Neuron (in vitro differentiated cells): ENCODE data around the gene CADM3.

Source experiments
- H2AFZ ChIP-seq: one replicate; pipeline ENCODE4 v1.6.1; 2013; ENCODE audit warnings: low read depth, mild to moderate bottlenecking, inconsistent platforms, low read length, moderate library complexity
- H3K27me3 ChIP-seq: one replicate; pipeline ENCODE4 v1.6.1; 2013; ENCODE audit warnings: low read length; ENCODE audit not compliant: insufficient read depth
- H3K36me3 ChIP-seq: one replicate; pipeline ENCODE4 v1.6.1; 2013; ENCODE audit warnings: low read length; ENCODE audit not compliant: insufficient read depth
- H3K4me1 ChIP-seq: one replicate; pipeline ENCODE4 v1.6.1; 2013; ENCODE audit warnings: low read length; ENCODE audit not compliant: insufficient read depth
- H3K4me3 ChIP-seq: 2 replicates; pipeline ENCODE4 v1.5.1; 2013; ENCODE audit warnings: mild to moderate bottlenecking, low read length, moderate library complexity
- H3K9me3 ChIP-seq: one replicate; pipeline ENCODE4 v1.6.1; 2013; ENCODE audit warnings: low read length

The CADM3 gene

GRCh38 chr1:159204161-159205141, 33.0 kb downstream of the CADM3 start, which contains the start of gene ACKR1:
ACKR1 (plus strand) TSS chr1:159204875; CDS start chr1:159204960, 85 bp downstream.
- Histone ChIP-seq H3K4me3 (no peak within 1 kb of the TSS), H3K27me3 (peaks cover 34% of the 10 kb centered on the region), H2AFZ (no peak within 1 kb of the TSS), H3K4me1 (peaks cover 8% of the 10 kb centered on the region), H3K9me3 (no peaks in the 10 kb centered on the region), H3K36me3 (peaks cover 2% of the 10 kb centered on the region)

DNA sequence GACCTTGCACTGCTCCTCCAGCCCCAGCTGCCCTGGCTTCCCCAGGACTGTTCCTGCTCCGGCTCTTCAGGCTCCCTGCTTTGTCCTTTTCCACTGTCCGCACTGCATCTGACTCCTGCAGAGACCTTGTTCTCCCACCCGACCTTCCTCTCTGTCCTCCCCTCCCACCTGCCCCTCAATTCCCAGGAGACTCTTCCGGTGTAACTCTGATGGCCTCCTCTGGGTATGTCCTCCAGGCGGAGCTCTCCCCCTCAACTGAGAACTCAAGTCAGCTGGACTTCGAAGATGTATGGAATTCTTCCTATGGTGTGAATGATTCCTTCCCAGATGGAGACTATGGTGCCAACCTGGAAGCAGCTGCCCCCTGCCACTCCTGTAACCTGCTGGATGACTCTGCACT, 33.8 kb downstream of the CADM3 start:
- no peak overlapping the region for H2AFZ ChIP-seq
- H3K4me3 ChIP-seq: no peak overlapping the region
- peaks cover 34% of the 10 kb centered on the region for H3K27me3 ChIP-seq
- no peaks in the 10 kb centered on the region for H3K9me3 ChIP-seq
- H3K4me1 ChIP-seq: peaks cover 8% of the 10 kb centered on the region
- no peaks in the 10 kb centered on the region for H3K36me3 ChIP-seq

GRCh38 chr1:159206110-159206509, 34.7 kb downstream of the CADM3 start:
- Histone ChIP-seq H2AFZ (no peak overlapping the region), H3K36me3 (no peaks in the 10 kb centered on the region), H3K4me3 (no peak overlapping the region), H3K4me1 (peaks cover 8% of the 10 kb centered on the region), H3K27me3 (peaks cover 39% of the 10 kb centered on the region), H3K9me3 (no peaks in the 10 kb centered on the region)

- Histone ChIP-seq H3K4me1 (no peaks in the 10 kb centered on the region), H3K27me3 (peaks cover 40% of the 10 kb centered on the region), H3K4me3 (no peak overlapping the region), H2AFZ (no peak overlapping the region), H3K36me3 (no peaks in the 10 kb centered on the region), H3K9me3 (no peaks in the 10 kb centered on the region)
These were observed 35.7 kb downstream of the CADM3 start for GRCh38 chr1:159207080-159207479.

DNA sequence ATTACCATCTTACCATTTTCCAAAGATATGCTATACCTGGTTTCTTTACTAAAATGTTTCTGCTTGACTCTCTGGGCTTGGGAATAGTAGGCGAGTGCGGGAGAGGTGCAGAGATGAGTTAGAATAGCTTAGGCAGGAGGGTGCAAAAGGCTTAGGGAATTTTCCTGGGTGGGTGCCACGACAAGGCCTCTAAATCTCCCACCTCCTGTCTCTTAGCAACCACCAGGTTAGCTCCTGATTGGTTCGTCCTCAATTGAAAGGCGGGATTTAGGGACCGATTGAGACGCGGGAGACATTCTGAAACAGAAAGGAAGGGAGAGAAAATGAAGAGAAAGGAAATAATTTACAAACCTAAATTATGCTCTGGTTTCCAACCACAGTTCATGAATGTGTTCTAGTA, 36.4 kb downstream of the CADM3 start:
- Histone ChIP-seq H3K27me3 (peaks cover 40% of the 10 kb centered on the region), H3K36me3 (no peaks in the 10 kb centered on the region), H3K4me1 (no peaks in the 10 kb centered on the region), H2AFZ (no peak overlapping the region), H3K9me3 (no peaks in the 10 kb centered on the region), H3K4me3 (no peak overlapping the region)

- no peak overlapping the region for H3K4me3 ChIP-seq
- no peaks in the 10 kb centered on the region for H3K36me3 ChIP-seq
- no peaks in the 10 kb centered on the region for H3K4me1 ChIP-seq
- peaks cover 40% of the 10 kb centered on the region for H3K27me3 ChIP-seq
- H3K9me3 ChIP-seq: no peaks in the 10 kb centered on the region
- no peak overlapping the region for H2AFZ ChIP-seq
These were observed 36.9 kb downstream of the CADM3 start for GRCh38 chr1:159208175-159208825.

DNA sequence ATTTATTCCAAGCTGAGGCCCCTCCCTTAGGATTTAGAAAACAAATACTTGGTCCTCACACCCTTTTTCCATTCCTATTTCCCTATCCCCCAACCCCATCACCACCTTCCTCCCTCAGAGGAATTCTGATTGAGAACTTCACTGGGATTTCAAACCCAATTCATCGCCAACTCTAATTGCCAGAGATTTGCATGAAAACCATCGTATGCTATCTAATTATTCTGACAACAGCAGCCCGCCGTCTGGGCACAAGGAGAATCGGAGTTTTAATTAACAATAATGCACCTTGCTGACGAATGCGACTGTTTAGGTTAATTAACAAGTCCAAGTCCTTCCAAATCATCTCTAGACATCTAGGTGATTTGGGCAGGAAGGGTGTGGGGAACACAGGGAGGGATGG, 37.6 kb downstream of the CADM3 start:
- H2AFZ ChIP-seq: no peak overlapping the region
- no peaks in the 10 kb centered on the region for H3K36me3 ChIP-seq
- H3K4me3 ChIP-seq: no peak overlapping the region
- H3K9me3 ChIP-seq: no peaks in the 10 kb centered on the region
- peaks cover 37% of the 10 kb centered on the region for H3K27me3 ChIP-seq
- H3K4me1 ChIP-seq: no peaks in the 10 kb centered on the region

DNA sequence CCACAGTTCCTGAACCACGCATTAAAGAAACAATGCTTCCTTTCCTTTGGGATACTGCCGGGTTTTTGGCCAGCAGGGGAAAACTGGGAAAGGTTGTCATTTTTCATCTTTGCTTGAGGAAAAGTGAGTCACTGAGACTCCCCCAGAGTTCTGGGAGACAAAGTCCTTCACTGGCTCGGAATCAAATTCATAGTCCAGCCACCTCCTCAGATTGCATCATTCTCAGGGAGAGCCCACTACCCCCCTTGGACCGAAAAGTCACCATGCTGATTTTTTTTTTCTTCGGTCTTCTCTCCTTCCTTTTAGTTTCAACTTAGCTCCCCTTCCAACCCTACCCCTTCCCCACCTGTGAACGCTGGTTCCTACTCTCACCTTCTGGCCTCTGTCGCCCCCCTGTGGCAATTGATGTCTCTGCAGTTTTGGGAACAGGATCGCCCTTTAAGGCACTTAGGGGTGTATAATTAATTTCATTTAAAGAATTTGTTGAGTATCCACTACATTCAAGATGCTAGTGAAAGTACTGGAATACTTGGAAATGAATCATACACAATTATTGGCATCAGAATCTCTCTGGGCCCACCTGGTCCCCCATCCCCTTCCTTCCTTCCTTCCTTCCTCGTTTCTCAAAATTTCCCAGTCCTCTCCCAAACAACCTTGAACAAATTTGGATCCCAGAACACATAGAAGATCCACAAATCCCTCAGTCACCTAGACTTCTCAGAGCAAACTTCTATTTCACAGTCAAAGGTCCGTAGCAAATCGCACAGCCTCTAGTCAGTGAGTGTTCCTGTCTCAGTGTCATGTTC, 40.1 kb downstream of the CADM3 start:
- H2AFZ ChIP-seq: no peak overlapping the region
- no peaks in the 10 kb centered on the region for H3K9me3 ChIP-seq
- no peaks in the 10 kb centered on the region for H3K4me1 ChIP-seq
- peaks cover 34% of the 10 kb centered on the region for H3K27me3 ChIP-seq
- no peaks in the 10 kb centered on the region for H3K36me3 ChIP-seq
- no peak overlapping the region for H3K4me3 ChIP-seq

GRCh38 chr1:159212596-159212995, 41.2 kb downstream of the CADM3 start:
- Histone ChIP-seq H3K36me3 (no peaks in the 10 kb centered on the region), H2AFZ (no peak overlapping the region), H3K9me3 (no peaks in the 10 kb centered on the region), H3K4me1 (no peaks in the 10 kb centered on the region), H3K27me3 (peaks cover 29% of the 10 kb centered on the region), H3K4me3 (no peak overlapping the region)

DNA sequence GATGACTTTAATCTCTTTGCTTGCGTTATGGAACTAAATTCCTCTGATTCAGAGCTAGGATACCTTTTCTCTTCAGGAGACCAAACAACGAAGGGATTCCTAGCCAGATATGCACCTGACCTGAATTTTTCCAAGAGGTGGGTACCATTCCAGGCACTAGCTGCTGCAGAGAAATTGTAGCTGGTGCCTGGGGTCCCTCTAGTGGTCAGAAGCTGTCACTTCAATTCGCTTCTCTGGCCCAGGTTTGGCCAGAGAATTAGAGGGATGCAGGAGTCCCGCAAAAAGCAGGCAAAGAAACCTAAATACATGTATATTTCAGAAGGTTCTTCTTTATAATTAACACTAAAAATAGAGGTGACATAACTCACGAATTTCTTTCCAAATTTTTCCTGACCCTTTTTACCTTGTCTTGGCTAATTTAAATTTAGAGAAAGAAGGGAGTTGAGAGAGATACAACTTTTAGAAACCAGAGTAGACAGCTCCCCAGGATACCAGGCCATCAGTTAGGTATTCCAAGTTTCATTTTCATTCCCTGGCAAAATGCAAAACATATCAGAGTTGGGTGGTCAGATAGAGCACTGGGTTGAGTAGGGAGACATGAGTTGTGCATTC, 42.8 kb downstream of the CADM3 start:
- Histone ChIP-seq H3K27me3 (peaks cover 23% of the 10 kb centered on the region), H3K4me3 (no peak overlapping the region), H3K4me1 (no peaks in the 10 kb centered on the region), H2AFZ (no peak overlapping the region), H3K36me3 (no peaks in the 10 kb centered on the region), H3K9me3 (no peaks in the 10 kb centered on the region)

GRCh38 chr1:159218649-159219636, 47.5 kb downstream of the CADM3 start:
- Histone ChIP-seq H3K36me3 (no peaks in the 10 kb centered on the region), H3K27me3 (peaks cover 20% of the 10 kb centered on the region), H3K9me3 (no peaks in the 10 kb centered on the region), H3K4me3 (no peak overlapping the region), H3K4me1 (no peaks in the 10 kb centered on the region), H2AFZ (no peak overlapping the region)
